ENCODE data around the gene DUSP18. TPM values are rescaled to one million over a fixed set of nuclear protein-coding genes. Genes with fewer than 3 reads are reported as not detected.

Gene DUSP18
- total RNA-seq, 2 donors from 2014 or later, result 10.3 to 11.0 TPM

DNA sequence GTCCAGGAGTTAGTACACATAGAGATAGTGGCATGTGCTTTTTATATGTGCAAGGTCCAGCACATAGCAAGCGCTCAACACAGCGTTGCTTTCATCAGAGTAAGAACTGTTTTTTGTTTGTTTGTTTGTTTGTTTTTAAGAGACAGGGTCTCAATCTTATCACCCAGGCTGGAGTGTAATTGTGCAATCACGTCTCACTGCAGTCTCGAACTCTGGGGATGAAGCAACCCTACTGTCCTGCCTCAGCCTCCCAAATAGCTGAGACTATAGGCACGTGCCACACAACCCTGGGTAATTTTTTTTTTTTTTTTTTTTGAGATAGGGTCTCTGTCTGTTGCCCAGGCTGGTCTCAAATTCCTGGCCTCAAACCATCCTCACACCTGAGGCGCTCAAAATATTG is 49.9 kb downstream of the DUSP18 start:
- DNase-seq (no peak), ATAC-seq (no peak)
- Mint-ChIP-seq H3K36me3 (ENCODE audit: low read depth) (peaks cover 6% of the 10 kb centered on the region), H3K27ac (no peak overlapping the region), H3K4me1 (peaks cover 6% of the 10 kb centered on the region), H3K4me3 (no peak overlapping the region), H3K27me3 (peaks cover 19% of the 10 kb centered on the region)
- H3K9me3 ChIP-seq (ENCODE audit: control insufficient read depth, low read length, poor library complexity, severe bottlenecking), result no peaks in the 10 kb centered on the region

- no peak for DNase-seq
- Mint-ChIP-seq H3K27me3 (peaks cover 20% of the 10 kb centered on the region), H3K4me1 (peaks cover 5% of the 10 kb centered on the region), H3K27ac (no peak overlapping the region), H3K36me3 (ENCODE audit: low read depth) (peaks cover 6% of the 10 kb centered on the region), H3K4me3 (no peak overlapping the region)
- no peak for ATAC-seq
- H3K9me3 ChIP-seq (ENCODE audit: control insufficient read depth, low read length, poor library complexity, severe bottlenecking), result no peaks in the 10 kb centered on the region
Observed at GRCh38 chr22:30615543-30615954, 52.1 kb downstream of the DUSP18 start.

DNA sequence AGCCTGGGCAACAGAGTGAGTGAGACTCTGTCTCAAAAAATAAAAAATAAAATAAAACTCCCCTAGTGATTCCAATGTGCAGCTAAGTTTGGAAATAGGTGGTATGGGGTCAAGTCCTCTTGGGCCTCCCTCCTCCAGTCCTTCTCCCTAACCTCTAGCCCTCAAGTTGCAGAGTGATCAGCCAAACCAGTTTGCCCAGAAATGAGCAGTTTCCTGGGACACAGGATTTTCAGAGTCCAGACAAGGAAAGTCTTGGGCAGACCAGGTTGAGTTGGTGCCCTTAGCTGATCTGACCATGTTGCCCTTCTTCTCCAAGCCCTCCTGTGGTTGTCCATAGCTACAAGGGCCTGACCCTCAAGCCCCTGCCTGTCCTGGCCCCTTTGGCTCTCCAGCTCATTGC is 52.8 kb downstream of the DUSP18 start:
- peaks cover 6% of the 10 kb centered on the region for H3K36me3 Mint-ChIP-seq (ENCODE audit: low read depth)
- no peak overlapping the region for H3K27ac Mint-ChIP-seq
- ATAC-seq (no peak), DNase-seq (no peak)
- H3K4me1 Mint-ChIP-seq, result peaks cover 5% of the 10 kb centered on the region
- no peaks in the 10 kb centered on the region for H3K9me3 ChIP-seq (ENCODE audit: control insufficient read depth, low read length, poor library complexity, severe bottlenecking)
- H3K4me3 Mint-ChIP-seq, result no peak overlapping the region
- peaks cover 20% of the 10 kb centered on the region for H3K27me3 Mint-ChIP-seq

GRCh38 chr22:30614268-30614667 is 53.4 kb downstream of the DUSP18 start:
- H3K36me3 Mint-ChIP-seq (ENCODE audit: low read depth), result peaks cover 6% of the 10 kb centered on the region
- DNase-seq (no peak), ATAC-seq (no peak)
- peaks cover 7% of the 10 kb centered on the region for H3K4me1 Mint-ChIP-seq
- no peaks in the 10 kb centered on the region for H3K9me3 ChIP-seq (ENCODE audit: control insufficient read depth, low read length, poor library complexity, severe bottlenecking)
- H3K27ac Mint-ChIP-seq, result no peak overlapping the region
- H3K27me3 Mint-ChIP-seq, result peaks cover 20% of the 10 kb centered on the region
- no peak overlapping the region for H3K4me3 Mint-ChIP-seq

DNA sequence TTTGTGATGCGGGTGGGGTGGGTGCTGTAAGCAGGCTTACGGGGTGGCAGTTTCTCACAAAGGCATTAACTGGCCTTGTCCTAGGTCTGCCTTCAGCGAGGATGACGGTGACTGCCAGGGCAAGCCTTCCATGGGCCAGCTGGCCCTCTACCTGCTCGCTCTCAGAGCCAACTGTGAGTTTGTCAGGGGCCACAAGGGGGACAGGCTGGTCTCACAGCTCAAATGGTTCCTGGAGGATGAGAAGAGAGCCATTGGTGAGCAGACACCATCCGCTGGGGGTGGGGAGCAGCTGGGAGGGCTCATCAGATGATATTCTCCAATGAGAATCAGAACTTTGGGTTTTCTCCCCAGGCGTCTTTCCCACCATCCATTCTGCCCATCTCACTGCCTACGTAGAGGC is 54.9 kb downstream of the DUSP18 start:
- Mint-ChIP-seq H3K36me3 (ENCODE audit: low read depth) (peaks cover 6% of the 10 kb centered on the region), H3K27me3 (peaks cover 20% of the 10 kb centered on the region), H3K27ac (no peak overlapping the region), H3K4me3 (no peak overlapping the region), H3K4me1 (peaks cover 8% of the 10 kb centered on the region)
- ATAC-seq, result no peak
- no peaks in the 10 kb centered on the region for H3K9me3 ChIP-seq (ENCODE audit: control insufficient read depth, low read length, poor library complexity, severe bottlenecking)
- no peak for DNase-seq

Other genes starting within 250 kb of the DUSP18 start
- 10 to 100 TPM; 54.3 to 69.4 TPM for gene MTFP1, start 242.1 kb downstream of the DUSP18 start, total RNA-seq
- not detected for gene SEC14L3, start 195.9 kb downstream of the DUSP18 start, total RNA-seq
- not detected for gene SEC14L4, start 162.2 kb downstream of the DUSP18 start, total RNA-seq
- gene SEC14L6, start 121.1 kb downstream of the DUSP18 start, total RNA-seq, result not detected
- not detected for gene GAL3ST1, start 93.2 kb downstream of the DUSP18 start, total RNA-seq
- gene PES1, start 76.0 kb downstream of the DUSP18 start, total RNA-seq, result 10 to 100 TPM; 35.9 to 37.8 TPM
- gene TCN2, start 60.7 kb downstream of the DUSP18 start, total RNA-seq, result under 1 TPM; 0.55 to 0.65 TPM
- 1 to 10 TPM; 3.8 to 5.7 TPM for gene SLC35E4, start 32.1 kb downstream of the DUSP18 start, total RNA-seq
- gene OSBP2, start 27.0 kb upstream of the DUSP18 start, total RNA-seq, result 1 to 10 TPM; 1.1 to 9.4 TPM

All from T-helper 17 cell (primary cell).